Neural cell (in vitro differentiated cells): ENCODE data around the gene FBP1. TPM values are rescaled to one million over a fixed set of nuclear protein-coding genes. Genes with fewer than 3 reads are reported as not detected.

Source experiments
- H2AFZ ChIP-seq: fragments of 200-600, 300-800 bp; sonication (generic), shearing (Covaris generic); 2 replicates; pipeline ENCODE4 v1.6.0; 2014; ENCODE audit warnings: low read depth, mild to moderate bottlenecking, antibody characterized with exemption, low read length, moderate library complexity
- H3F3A ChIP-seq: fragments of 200-600 bp; shearing (Covaris generic); 2 replicates; pipeline ENCODE4 v1.6.1; 2016; ENCODE audit warnings: mild to moderate bottlenecking, moderate library complexity, mixed read lengths, antibody characterized with exemption, low read length; ENCODE audit not compliant: insufficient read depth, poor library complexity, severe bottlenecking
- H3K27ac ChIP-seq: fragments of 200-600, 300-800 bp; sonication (generic), shearing (Covaris generic); 2 replicates; pipeline ENCODE4 v1.5.1; 2014; ENCODE audit warnings: mild to moderate bottlenecking, low read length, moderate library complexity
- H3K27me3 ChIP-seq: fragments of 300-800, 200-600 bp; sonication (generic), shearing (Covaris generic); 2 replicates; pipeline ENCODE4 v1.6.0; 2014; ENCODE audit warnings: mild to moderate bottlenecking, low read depth, low read length, moderate library complexity; ENCODE audit not compliant: insufficient read depth
- H3K36me3 ChIP-seq: fragments of 300-800, 200-600 bp; sonication (generic), shearing (Covaris generic); 2 replicates; pipeline ENCODE4 v1.5.1; 2014; ENCODE audit warnings: mild to moderate bottlenecking, antibody characterized with exemption, low read length, moderate library complexity; ENCODE audit not compliant: insufficient read depth
- H3K4me2 ChIP-seq: fragments of 300-800, 200-600 bp; sonication (generic), shearing (Covaris generic); 2 replicates; pipeline ENCODE4 v1.6.0; 2014; ENCODE audit warnings: mild to moderate bottlenecking, low read length
- H3K4me3 ChIP-seq: fragments of 300-800, 200-600 bp; sonication (generic), shearing (Covaris generic); 2 replicates; pipeline ENCODE4 v1.5.1; 2014; ENCODE audit warnings: mild to moderate bottlenecking, low read length, moderate library complexity
- H3K79me2 ChIP-seq: fragments of 200-600 bp; shearing (Covaris generic); replicated peaks from 2 replicates; pipeline ENCODE4 v1.6.0; 2014; ENCODE audit warnings: mild to moderate bottlenecking, low read length, moderate library complexity; ENCODE audit not compliant: insufficient read depth
- H3K9ac ChIP-seq: fragments of 300-800, 200-600 bp; sonication (generic), shearing (Covaris generic); 2 replicates; pipeline ENCODE4 v1.6.1; 2016; ENCODE audit warnings: mild to moderate bottlenecking, low read length, mixed read lengths
- H3K9me2 ChIP-seq: fragments of 200-600 bp; shearing (Covaris generic); 2 replicates; pipeline ENCODE4 v1.6.1; 2016; ENCODE audit warnings: mild to moderate bottlenecking, low read length, mixed read lengths; ENCODE audit not compliant: insufficient read depth
- H3K9me3 ChIP-seq: fragments of 200-600, 300-800 bp; sonication (generic), shearing (Covaris generic); 2 replicates; pipeline ENCODE4 v1.6.1; 2016; ENCODE audit warnings: mild to moderate bottlenecking, mixed run types, low read length, moderate library complexity, mixed read lengths
- H4K20me1 ChIP-seq: fragments of 200-600 bp; shearing (Covaris generic); 2 replicates; pipeline ENCODE4 v1.6.1; 2016; ENCODE audit warnings: mild to moderate bottlenecking, mixed run types; ENCODE audit not compliant: insufficient read depth
- EP300 ChIP-seq: fragments of 450-650 bp; conservative IDR thresholded peaks from 2 replicates; pipeline ENCODE4 v1.6.1; 2014; ENCODE audit warnings: antibody characterized with exemption, mild to moderate bottlenecking, moderate library complexity; ENCODE audit not compliant: poor library complexity, severe bottlenecking
- EZH2 ChIP-seq: fragments of 200-600, 300-800 bp; shearing (Covaris generic), sonication (generic); IDR thresholded peaks from 2 replicates; pipeline ENCODE4 v1.6.1; 2014; ENCODE audit warnings: antibody characterized with exemption, low read length, borderline replicate concordance, mild to moderate bottlenecking; ENCODE audit not compliant: insufficient read depth, poor library complexity, severe bottlenecking
- POLR2AphosphoS5 ChIP-seq: IDR thresholded peaks from 2 replicates; pipeline ENCODE4 v1.6.1; 2012
- REST ChIP-seq: IDR thresholded peaks from 2 replicates; pipeline ENCODE4 v1.6.1; 2012; ENCODE audit warnings: borderline replicate concordance
- SMC3 ChIP-seq: fragments of 450-650 bp; conservative IDR thresholded peaks from 2 replicates; pipeline ENCODE4 v1.6.1; 2014; ENCODE audit warnings: antibody characterized with exemption, mild to moderate bottlenecking, moderate library complexity; ENCODE audit not compliant: poor library complexity
- TAF1 ChIP-seq: IDR thresholded peaks from 2 replicates; pipeline ENCODE4 v1.6.1; 2012; ENCODE audit warnings: low read depth
- polyA minus RNA-seq: library from RNA; depleted of rRNA, polyadenylated mRNA; stranded (reverse); fragments of >200 nt; gene quantifications from 2 replicates; pipeline ENCODE4 v1.2.3, GENCODE V29; 2014
- polyA plus RNA-seq: library from polyadenylated mRNA; depleted of rRNA; stranded (reverse); fragments of >200 nt; gene quantifications from 2 replicates; pipeline ENCODE4 v1.2.3, GENCODE V29; 2014

The FBP1 gene
- 0.94 TPM in 1 of 2 replicates, not detected in the other for polyA plus RNA-seq
- not detected in 2 replicates for polyA minus RNA-seq

GRCh38 chr9:94639061-94639998 lies at the start of gene FBP1:
TSS of gene FBP1 (minus strand) at chr9:94639518. CDS start at chr9:94639310, 208 bp downstream.
- Histone ChIP-seq H3K9me2 (no peaks in the 10 kb centered on the region), H3K79me2 (no peaks in the 10 kb centered on the region), H3K27ac (no peak within 1 kb of the TSS), H3K27me3 (peaks cover 40% of the 10 kb centered on the region), H3K4me2 (no peak within 1 kb of the TSS), H2AFZ (no peak within 1 kb of the TSS), H4K20me1 (no peaks in the 10 kb centered on the region), H3K9me3 (no peaks in the 10 kb centered on the region), H3K4me3 (peak within 1 kb of the TSS; percentile 65), H3K9ac (peak within 1 kb of the TSS; percentile 41), H3F3A (no peaks in the 10 kb centered on the region), H3K36me3 (no peaks in the 10 kb centered on the region)
- TF ChIP-seq EP300 = no peak
- TF ChIP-seq EZH2 = peak; percentile 69
- TF ChIP-seq POLR2AphosphoS5 = no peak

GRCh38 chr9:94687451-94687850 lies 48.1 kb upstream of the FBP1 start:
- TF ChIP-seq EZH2 = no peak
- H3K9me2 ChIP-seq = no peaks in the 10 kb centered on the region
- H3F3A ChIP-seq = no peaks in the 10 kb centered on the region
- H3K79me2 ChIP-seq = no peaks in the 10 kb centered on the region
- H3K9me3 ChIP-seq = no peaks in the 10 kb centered on the region
- H3K9ac ChIP-seq = no peak overlapping the region
- H3K27me3 ChIP-seq = no peaks in the 10 kb centered on the region
- H3K36me3 ChIP-seq = no peaks in the 10 kb centered on the region
- no peak overlapping the region for H3K4me2 ChIP-seq
- no peaks in the 10 kb centered on the region for H4K20me1 ChIP-seq
- H3K4me3 ChIP-seq = no peak overlapping the region
- no peak overlapping the region for H2AFZ ChIP-seq
- H3K27ac ChIP-seq = no peak overlapping the region

GRCh38 chr9:94685359-94685758 lies 46.0 kb upstream of the FBP1 start:
- Histone ChIP-seq H4K20me1 (no peaks in the 10 kb centered on the region), H3K9me2 (no peaks in the 10 kb centered on the region), H3K4me2 (no peak overlapping the region), H3K4me3 (no peak overlapping the region), H3K36me3 (no peaks in the 10 kb centered on the region), H3K9ac (no peak overlapping the region), H3K79me2 (no peaks in the 10 kb centered on the region), H3F3A (no peaks in the 10 kb centered on the region), H3K27ac (no peak overlapping the region), H3K9me3 (no peaks in the 10 kb centered on the region), H2AFZ (no peak overlapping the region), H3K27me3 (no peaks in the 10 kb centered on the region)
- TF ChIP-seq SMC3 (no peak), TAF1 (no peak), EZH2 (no peak), EP300 (no peak), POLR2AphosphoS5 (no peak), REST (no peak)
